NCI-H1417 treated with DMSO at 0.1 percent for 48 hours (cell line): ENCODE results near the gene HOXD9.
A peak's percentile ranks its signal among the peaks of the same experiment; 100 is the strongest.

ENCODE experiments used
- DNase-seq: peaks from one replicate; lab custom pipeline; 2025; lab: John Stamatoyannopoulos, UW

HOXD9 gene

DNA sequence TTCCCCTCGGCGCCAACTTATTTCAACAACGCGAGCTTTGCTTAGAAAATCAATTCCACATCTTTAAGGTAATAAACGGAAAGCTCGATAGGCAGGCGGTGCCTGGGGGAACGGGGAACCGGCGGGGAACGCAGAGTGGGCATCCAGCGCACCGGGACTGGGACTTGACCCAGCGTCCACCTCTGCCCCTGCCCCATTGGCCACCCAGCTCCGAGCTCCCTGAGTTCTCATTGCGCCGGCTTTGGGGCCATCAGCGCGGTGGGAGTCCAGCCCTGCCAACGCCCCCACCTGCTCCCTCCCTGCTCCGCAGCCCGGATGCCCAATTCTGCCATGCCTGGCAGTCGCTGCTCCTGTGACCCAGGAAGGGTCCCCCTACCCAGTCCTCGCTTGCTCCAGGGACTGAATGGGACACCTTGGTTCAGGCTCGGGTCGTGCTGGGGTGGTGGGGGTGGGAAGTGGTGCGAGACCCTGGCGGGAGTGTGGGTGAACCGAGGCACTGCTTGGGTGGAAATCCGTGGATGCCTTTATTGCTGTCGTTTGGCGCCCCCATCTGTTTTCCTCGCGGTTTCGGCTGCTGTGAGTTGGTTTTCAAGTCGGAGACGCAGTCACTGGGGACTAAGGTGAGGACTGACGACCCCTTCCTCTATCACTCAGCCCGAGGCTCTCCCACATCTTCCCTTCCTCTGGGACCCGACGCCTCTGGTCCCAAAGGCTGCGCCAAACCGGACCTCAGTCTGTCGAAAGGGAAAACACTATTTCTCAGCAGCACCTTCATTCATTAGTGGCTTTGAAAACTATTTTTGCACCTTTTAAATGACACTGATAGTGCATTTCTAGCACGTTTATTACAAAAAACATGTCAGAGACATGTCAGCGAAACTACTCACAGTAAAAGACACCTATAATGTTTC is 36.4 kb upstream of the HOXD9 start:
- no peak for DNase-seq

- DNase-seq, result no peak
These were observed 35.0 kb upstream of the HOXD9 start for GRCh38 chr2:176087330-176088047.

- no peak for DNase-seq
These were observed 34.2 kb upstream of the HOXD9 start for GRCh38 chr2:176088048-176088936.

- no peak for DNase-seq
These were observed 33.3 kb upstream of the HOXD9 start for GRCh38 chr2:176088937-176089842.

DNA sequence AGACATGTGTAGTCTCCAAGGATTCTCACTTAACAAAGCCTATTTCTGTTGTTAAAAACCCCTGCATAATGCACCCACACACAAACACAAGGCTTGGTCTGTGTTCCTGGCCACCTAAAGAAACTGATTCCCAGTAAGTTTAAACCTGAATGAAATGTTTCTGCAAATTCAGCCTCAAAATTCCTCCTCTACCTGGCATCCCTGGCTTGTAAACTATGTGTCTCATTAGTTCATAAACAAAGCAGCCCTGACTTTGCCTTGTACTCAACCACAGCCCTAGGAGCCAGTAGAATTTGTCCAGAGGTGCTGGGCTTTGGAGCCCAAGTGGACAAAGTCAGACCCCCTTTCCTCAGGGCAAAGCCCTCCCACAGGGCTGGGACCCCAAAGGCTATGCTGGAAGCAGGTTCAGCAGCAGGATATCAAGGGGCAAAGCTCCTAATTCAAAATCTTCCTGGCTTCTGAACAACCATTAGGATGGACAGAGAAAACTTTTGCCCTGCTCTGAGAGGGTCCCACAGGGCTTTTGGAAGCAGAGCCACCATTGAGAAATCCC is 32.6 kb upstream of the HOXD9 start:
- DNase-seq, result no peak

- DNase-seq, result no peak
These were observed 31.7 kb upstream of the HOXD9 start for GRCh38 chr2:176090862-176091261.

DNA sequence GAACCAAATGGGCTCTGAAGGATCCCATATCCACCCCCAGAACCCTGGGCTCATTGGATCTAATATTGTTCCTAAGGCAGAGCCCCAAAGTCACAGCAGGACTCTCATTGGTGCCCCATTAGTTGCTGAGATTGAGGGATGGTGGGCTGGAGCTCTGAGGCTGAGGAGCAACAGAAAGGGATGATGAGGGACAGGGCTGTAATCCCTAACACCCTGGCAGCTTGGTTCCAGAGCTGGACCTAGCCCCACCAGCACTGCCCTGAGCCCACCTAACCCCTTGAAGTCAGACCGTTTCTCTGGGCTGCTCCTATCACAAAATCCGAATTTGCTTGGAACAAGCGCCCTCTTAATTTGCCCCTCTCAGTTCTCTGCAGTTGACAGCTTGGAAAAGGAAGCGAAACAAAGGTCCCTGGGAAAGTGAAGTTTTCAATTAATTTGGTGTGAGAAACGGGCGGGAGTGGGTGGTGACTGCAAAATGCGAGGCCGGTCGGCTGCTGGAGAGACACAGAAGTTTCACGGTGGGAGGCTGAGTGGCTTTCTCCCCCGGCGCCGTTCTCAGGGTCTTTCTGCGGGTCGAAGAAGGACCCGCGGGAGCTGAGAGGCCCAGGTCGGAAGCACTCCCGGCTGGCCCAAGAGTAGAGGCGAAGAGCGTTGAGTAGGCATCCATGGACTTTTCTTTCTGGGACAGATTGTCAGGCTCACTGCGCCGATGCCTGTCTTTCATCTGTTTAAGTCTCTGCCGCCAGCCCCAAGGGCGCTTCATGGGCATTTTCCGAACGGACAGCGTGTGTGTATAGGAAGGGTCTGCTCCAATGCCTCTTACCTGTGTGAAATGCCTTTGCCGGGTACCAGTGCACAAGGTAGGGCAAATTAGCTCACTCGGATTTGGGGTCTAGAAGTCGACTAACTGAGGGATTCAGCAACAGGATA is 30.9 kb upstream of the HOXD9 start:
- no peak for DNase-seq

- DNase-seq, result no peak
These were observed 30.0 kb upstream of the HOXD9 start, which contains the start of gene HOXD13 for GRCh38 chr2:176092270-176093144. Gene HOXD13, plus strand, starts transcription at chr2:176092721. Its CDS starts 170 bp downstream, at chr2:176092891.

DNA sequence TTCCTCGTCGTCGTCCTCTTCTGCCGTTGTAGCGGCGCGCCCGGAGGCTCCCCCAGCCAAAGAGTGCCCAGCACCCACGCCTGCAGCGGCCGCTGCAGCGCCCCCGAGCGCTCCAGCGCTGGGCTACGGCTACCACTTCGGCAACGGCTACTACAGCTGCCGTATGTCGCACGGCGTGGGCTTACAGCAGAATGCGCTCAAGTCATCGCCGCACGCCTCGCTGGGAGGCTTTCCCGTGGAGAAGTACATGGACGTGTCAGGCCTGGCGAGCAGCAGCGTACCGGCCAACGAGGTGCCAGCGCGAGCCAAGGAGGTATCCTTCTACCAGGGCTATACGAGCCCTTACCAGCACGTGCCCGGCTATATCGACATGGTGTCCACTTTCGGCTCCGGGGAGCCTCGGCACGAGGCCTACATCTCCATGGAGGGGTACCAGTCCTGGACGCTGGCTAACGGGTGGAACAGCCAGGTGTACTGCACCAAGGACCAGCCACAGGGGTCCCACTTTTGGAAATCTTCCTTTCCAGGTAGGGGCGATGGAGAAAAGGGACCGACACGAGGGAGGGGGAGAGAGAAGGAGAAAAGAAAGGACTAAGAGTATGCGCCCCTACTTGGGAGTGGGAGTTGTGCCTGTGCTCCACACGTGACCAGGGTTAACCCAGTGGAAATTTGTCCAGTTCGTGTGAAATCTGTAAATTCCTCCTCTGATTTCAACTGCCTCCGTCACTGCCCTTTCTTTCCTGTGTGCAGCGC is 29.2 kb upstream of the HOXD9 start:
- no peak for DNase-seq

DNA sequence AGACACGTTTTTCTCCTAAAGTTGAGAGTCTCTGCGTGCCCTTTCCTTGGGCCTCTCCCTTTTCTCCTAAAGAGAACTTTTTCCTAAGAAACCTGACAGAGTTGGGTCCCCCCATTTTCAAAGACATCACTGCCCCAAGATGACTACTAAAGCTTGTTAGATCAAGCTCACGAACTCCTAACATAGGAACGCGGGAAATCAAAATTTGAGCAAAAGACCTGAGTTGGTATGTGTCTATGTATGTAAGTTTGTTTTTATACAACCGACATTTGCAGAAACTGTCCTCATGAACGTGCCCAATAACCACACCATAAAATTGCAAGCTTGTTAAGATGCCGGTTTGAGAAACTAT is 28.6 kb upstream of the HOXD9 start:
- no peak for DNase-seq

DNA sequence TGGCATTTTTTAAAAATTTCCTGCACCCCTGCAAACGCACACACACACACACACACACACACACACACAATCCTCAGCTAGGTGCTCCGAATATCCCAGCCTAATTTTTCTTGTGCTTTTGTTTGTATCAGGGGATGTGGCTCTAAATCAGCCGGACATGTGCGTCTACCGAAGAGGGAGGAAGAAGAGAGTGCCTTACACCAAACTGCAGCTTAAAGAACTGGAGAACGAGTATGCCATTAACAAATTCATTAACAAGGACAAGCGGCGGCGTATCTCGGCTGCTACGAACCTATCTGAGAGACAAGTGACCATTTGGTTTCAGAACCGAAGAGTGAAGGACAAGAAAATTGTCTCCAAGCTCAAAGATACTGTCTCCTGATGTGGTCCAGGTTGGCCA is 28.2 kb upstream of the HOXD9 start:
- no peak for DNase-seq

DNA sequence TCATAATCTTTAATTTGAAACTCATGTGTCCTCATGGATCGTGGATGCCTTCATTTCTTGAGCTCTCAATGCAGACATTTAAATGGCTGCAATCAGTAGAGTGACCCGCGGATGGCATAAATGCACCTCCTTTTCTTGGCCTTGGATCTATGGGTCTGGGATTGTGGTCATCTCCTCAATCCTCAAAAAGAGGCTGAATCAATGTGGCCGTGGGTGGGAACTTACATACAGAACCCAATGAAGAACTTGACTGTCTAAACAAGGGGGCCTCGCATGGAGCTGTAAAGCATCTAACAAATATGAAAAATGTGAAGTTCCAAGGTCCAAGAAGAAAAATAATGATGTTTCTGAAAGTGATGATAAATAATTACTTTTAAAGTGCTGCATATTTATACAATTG is 27.1 kb upstream of the HOXD9 start:
- no peak for DNase-seq

GRCh38 chr2:176096243-176096985 is 26.1 kb upstream of the HOXD9 start:
- no peak for DNase-seq

DNA sequence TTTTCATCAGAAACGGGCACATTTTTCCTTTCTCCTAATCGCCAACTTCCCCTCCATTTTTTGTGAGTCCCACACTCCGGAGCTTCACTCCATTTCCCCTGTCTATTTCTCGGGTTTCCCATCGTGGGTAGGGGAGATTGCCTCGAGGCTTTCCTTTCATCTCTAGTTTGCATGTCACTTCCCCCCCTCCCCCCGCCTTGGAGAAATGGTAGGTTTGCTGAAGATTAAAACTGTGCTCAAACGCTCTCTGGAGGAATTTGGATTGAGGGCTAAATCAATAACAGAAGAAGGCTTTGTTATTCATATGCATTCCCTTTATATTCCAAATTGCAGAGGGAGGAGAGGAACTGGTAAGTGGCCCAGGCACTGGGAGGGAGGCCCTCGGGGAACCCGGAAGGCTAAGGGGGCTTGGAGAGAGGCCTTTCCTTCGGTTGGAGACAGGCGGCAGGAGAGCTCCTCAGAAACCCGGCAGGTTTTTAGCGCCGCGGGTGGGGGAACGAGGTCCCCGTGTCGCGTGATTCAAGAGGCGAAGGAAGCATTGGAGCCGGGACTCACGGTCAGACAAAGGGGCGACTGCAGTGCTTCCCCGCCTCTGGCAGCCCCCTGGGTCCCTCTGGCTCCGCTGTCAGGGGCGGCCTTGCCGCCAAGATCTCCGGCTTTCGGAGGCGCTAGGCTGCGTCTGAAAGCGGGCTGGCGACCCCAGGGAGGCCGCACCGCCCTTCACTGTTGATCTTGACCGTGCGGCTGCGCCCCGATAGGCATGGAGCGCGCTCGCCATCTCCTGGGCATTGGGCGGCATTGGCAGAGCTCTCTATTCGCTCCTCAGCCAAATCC is 25.3 kb upstream of the HOXD9 start:
- DNase-seq, result peak; percentile 74

- DNase-seq, result no peak
These were observed 24.6 kb upstream of the HOXD9 start for GRCh38 chr2:176097820-176098365.
